B cell (primary cell): Measurements from ENCODE around the gene CLEC7A.

Experiments used
- EZH2 ChIP-seq: IDR thresholded peaks from 2 replicates; pipeline ENCODE4 v1.6.1; 2012; ENCODE audit warnings: borderline replicate concordance, low read depth, mild to moderate bottlenecking, moderate library complexity, low read length; ENCODE audit not compliant: insufficient read depth, poor library complexity, severe bottlenecking
- TF ChIP-seq, protein P1 (sequence below): fragments of 200-600 bp; IDR thresholded peaks from one replicate; pipeline ENCODE4 v1.8.0; 2022; ENCODE audit warnings: antibody characterized with exemption, mild to moderate bottlenecking

DNA sequence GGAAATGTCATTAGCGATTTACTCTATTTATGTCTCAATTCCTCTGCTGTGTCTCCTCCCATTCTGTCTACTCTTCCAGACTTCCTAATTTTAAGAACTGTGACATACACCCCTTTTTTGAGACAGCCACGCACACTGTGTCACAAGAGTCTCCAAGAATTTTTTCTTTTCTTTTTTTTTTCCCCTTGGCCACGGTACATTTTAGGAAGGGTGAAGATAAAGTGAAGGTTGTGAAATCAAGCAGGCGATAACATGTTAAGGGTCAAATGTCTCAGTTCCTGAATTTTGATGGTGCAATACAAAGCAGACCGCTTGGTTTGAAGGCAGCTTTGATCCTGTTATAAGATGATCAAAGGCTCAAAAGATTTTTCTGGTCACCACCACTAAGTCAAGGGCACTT, 37.6 kb upstream of the CLEC7A start:
- TF ChIP-seq, protein P1, sequence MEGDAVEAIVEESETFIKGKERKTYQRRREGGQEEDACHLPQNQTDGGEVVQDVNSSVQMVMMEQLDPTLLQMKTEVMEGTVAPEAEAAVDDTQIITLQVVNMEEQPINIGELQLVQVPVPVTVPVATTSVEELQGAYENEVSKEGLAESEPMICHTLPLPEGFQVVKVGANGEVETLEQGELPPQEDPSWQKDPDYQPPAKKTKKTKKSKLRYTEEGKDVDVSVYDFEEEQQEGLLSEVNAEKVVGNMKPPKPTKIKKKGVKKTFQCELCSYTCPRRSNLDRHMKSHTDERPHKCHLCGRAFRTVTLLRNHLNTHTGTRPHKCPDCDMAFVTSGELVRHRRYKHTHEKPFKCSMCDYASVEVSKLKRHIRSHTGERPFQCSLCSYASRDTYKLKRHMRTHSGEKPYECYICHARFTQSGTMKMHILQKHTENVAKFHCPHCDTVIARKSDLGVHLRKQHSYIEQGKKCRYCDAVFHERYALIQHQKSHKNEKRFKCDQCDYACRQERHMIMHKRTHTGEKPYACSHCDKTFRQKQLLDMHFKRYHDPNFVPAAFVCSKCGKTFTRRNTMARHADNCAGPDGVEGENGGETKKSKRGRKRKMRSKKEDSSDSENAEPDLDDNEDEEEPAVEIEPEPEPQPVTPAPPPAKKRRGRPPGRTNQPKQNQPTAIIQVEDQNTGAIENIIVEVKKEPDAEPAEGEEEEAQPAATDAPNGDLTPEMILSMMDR, result no peak
- TF ChIP-seq EZH2, result no peak
